Heart right ventricle (tissue), 16 donors: ENCODE measurements around the gene ARHGAP23. TPM values are rescaled to one million over a fixed set of nuclear protein-coding genes. Genes with fewer than 3 reads are reported as not detected.

Experiments
- ATAC-seq, 8 donors: fragments of 200-7000 bp; cut with Tn5 transposase; one replicate each; pipeline ENCODE4 v1.9.1; 2020; ENCODE audit warnings: mild to moderate bottlenecking in 8 of 8, moderate library complexity in 8 of 8, moderate number of reproducible peaks in 1 of 8
- DNase-seq, 2 donors: peaks; one replicate each; pipeline ENCODE4 v3.0.0-alpha.2; 2020
- H3K27ac ChIP-seq, 10 donors: fragments of 200-600 bp; sonication (generic) in 2 of 10; one replicate each; pipeline versions ENCODE4 v1.5.0 to v1.8.0; 2020 to 2022; ENCODE audit warnings: mild to moderate bottlenecking in 3 of 10
- H3K27me3 ChIP-seq, 7 donors: fragments of 200-600 bp; one replicate each; pipeline ENCODE4 v1.8.0; 2021 to 2022; ENCODE audit warnings: mild to moderate bottlenecking in 2 of 7
- H3K36me3 ChIP-seq, 9 donors: fragments of 200-600 bp; sonication (generic) in 1 of 9; one replicate each; pipeline versions ENCODE4 v1.5.0 to v1.8.0; 2020 to 2022; ENCODE audit warnings: mild to moderate bottlenecking in 2 of 9
- H3K4me1 ChIP-seq, 9 donors: fragments of 200-600 bp; sonication (generic) in 1 of 9; one replicate each; pipeline versions ENCODE4 v1.5.0 to v1.8.0; 2020 to 2022; ENCODE audit warnings: mild to moderate bottlenecking in 4 of 9
- H3K4me3 ChIP-seq, 10 donors: fragments of 200-600 bp; sonication (generic) in 2 of 10; one replicate each; pipeline versions ENCODE4 v1.5.0 to v1.8.0; 2020 to 2022; ENCODE audit warnings: mild to moderate bottlenecking in 7 of 10, moderate library complexity in 2 of 10
- H3K9me3 ChIP-seq, 11 donors: fragments of 200-600 bp in 10 of 11; sonication (generic) in 2 of 11; one replicate each; pipeline versions ENCODE4 v1.5.0 to v1.8.0; 2013 to 2022; ENCODE audit warnings: mild to moderate bottlenecking in 2 of 11, control low read depth in 1 of 11, moderate library complexity in 1 of 11
- CTCF ChIP-seq, 9 donors: fragments of 200-600 bp; sonication (generic) in 2 of 9; IDR thresholded peaks; one replicate each; pipeline versions ENCODE4 v1.5.0 to v1.8.0; 2021 to 2022; ENCODE audit warnings: antibody characterized with exemption in 9 of 9, mild to moderate bottlenecking in 5 of 9, moderate library complexity in 1 of 9
- WGBS, 2 donors: extraction: QIAGEN DNeasy Blood & Tissue Kit; methylation state at CpG; one replicate each; pipeline ENCODE4 v1.1.7; 2013; ENCODE audit warnings: inconsistent platforms in 1 of 2; 5-methylcytosine and 5-hydroxymethylcytosine counted together
- intact Hi-C, 10 donors: fragments of 100-400 bp; cut with DNase I; formaldehyde crosslinking; loops; one replicate each; pipeline versions ENCODE4 v1.11.1 to v1.14.2; 2022
- polyA plus RNA-seq, 2 donors: library from polyadenylated mRNA; stranded (reverse); fragments of 200-250 nt; gene quantifications; one replicate each; pipeline ENCODE4 v1.2.3, GENCODE V29; 2013
- total RNA-seq, 10 donors: library from RNA; stranded (reverse); fragmentation: NEBNext Ultra II Directional in 3 of 10; extraction: Animal tissue kit (Norgen Biotek cat#: 25700) in 3 of 10; gene quantifications; one replicate each; pipeline versions ENCODE4 v1.2.1 to v1.2.4, GENCODE V29; 2021 to 2023
- donor health status: Arrhythmogenic right ventricular cardiomyopathy.
- donor health status: ischemic (EF 13 %, LVEDD 7.1; RV severe dilation, severe dysfunction).
- donor health status: healthy with polysubstance abuse.
- donor health status: DM: no; HTN: yes; CAD: no.
- donor health status: DM: no; HTN: no; CAD: no.
- donor health status: ischemic (EF 25% LVEDD 6.9; RV normal size, moderate dysfunction).
- donor health status: ischemic (EF 25% LVEDD 5.7; RV mildly dilated, moderate dysfunction).
- donor health status: healthy.
- donor health status: DM: yes; HTN: yes; CAD: no.
- donor health status: Ischemic cardiomyopathy.
- donor health status: ischemic (EF 35%, LVEDD 5.7; RV mildly dilated, moderate dysfunction).
- donor health status: nonischemic (EF 11% LVEDD 7.7; RV severe dilation, severe dysfunction).
- donor health status: DM: yes; HTN: yes; CAD: no.
- donor health status: PGD.
- donor health status: ischemic (EF 29% LVEDD 5.4; RV normal size, mild dysfunction).
- donor health status: nonischemic (EF 23%, LVEDD 6.1; RV moderate dilation, normal function).

Gene ARHGAP23
- total and polyA plus RNA-seq, 12 donors, result 31.5 to 78.4 (median 63.1) TPM

GRCh38 chr17:38532451-38532850, 104.2 kb downstream of the ARHGAP23 start:
- H3K27ac ChIP-seq, result no peak overlapping the region
- DNase-seq, result no peak
- no peak for ATAC-seq
- no peak for TF ChIP-seq CTCF (IDR thresholded peaks at IDR 0.05)
- no peaks in the 10 kb centered on the region for H3K9me3 ChIP-seq
- intact Hi-C loops, result no loop called here
- 70 to 80% methylated on average over 16 of the region's 16 CpGs for WGBS, 2 donors
- H3K4me3 ChIP-seq, result no peak overlapping the region
- no peaks in the 10 kb centered on the region for H3K36me3 ChIP-seq
- H3K27me3 ChIP-seq, result peaks cover 0 to 67% (median 46%) of the 10 kb centered on the region in 7 donors
- H3K4me1 ChIP-seq, result no peaks in the 10 kb centered on the region

GRCh38 chr17:38533241-38533640, 105.0 kb downstream of the ARHGAP23 start:
- WGBS, 2 donors, result 70 to 72% methylated on average over 9 of the region's 9 CpGs
- Histone ChIP-seq H3K4me3 (no peak overlapping the region), H3K36me3 (no peaks in the 10 kb centered on the region), H3K27ac (no peak overlapping the region), H3K27me3 (peaks cover 0 to 66% (median 46%) of the 10 kb centered on the region in 7 donors), H3K4me1 (no peaks in the 10 kb centered on the region), H3K9me3 (no peaks in the 10 kb centered on the region)
- no peak for TF ChIP-seq CTCF (IDR thresholded peaks at IDR 0.05)
- intact Hi-C loops, result no loop called here
- no peak for DNase-seq
- ATAC-seq, result no peak

- WGBS, 2 donors, result 69 to 73% methylated on average over 13 of the region's 13 CpGs
- no peaks in the 10 kb centered on the region for H3K9me3 ChIP-seq
- no peak overlapping the region for H3K4me3 ChIP-seq
- no peak overlapping the region for H3K27ac ChIP-seq
- ATAC-seq (no peak), DNase-seq (no peak)
- no peaks in the 10 kb centered on the region for H3K36me3 ChIP-seq
- intact Hi-C loops, result no loop called here
- TF ChIP-seq CTCF (IDR thresholded peaks at IDR 0.05), result no peak
- no peaks in the 10 kb centered on the region for H3K4me1 ChIP-seq
- H3K27me3 ChIP-seq, result peaks cover 0 to 67% (median 43%) of the 10 kb centered on the region in 7 donors
Observed at GRCh38 chr17:38533866-38534497, 105.7 kb downstream of the ARHGAP23 start.

GRCh38 chr17:38534498-38534885, 106.2 kb downstream of the ARHGAP23 start:
- no peaks in the 10 kb centered on the region for H3K9me3 ChIP-seq
- DNase-seq, result no peak
- no peak overlapping the region for H3K27ac ChIP-seq
- no peaks in the 10 kb centered on the region for H3K4me1 ChIP-seq
- 62 to 66% methylated on average over 7 of the region's 7 CpGs for WGBS, 2 donors
- peaks cover 0 to 66% (median 40%) of the 10 kb centered on the region in 7 donors for H3K27me3 ChIP-seq
- no peak overlapping the region for H3K4me3 ChIP-seq
- no peak for TF ChIP-seq CTCF (IDR thresholded peaks at IDR 0.05)
- no peak for ATAC-seq
- intact Hi-C loops, result no loop called here
- no peaks in the 10 kb centered on the region for H3K36me3 ChIP-seq
